ENCODE data around the gene LMOD1.

DNA sequence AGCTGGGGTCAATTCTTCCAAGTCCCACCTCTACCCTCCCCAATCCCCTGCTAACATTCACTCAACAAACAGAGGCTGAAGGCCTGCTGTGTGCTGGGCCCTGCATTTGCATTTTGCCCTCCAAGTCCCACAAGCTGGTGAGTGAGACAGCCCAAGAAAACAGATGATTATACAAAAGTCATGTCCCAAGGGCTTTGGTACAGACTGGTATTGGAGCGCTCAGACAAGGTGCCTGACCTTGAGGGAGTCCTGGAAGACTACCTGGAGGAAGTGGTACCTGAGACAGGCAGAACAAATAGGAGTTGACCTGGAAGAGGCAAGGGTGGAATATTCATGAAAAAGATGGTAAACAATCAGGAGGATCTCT lies 4.2 kb downstream of the LMOD1 start:
- TF ChIP-seq POLR2A (IDR thresholded peaks at IDR 0.05) = no peak
- TF ChIP-seq, protein P1, sequence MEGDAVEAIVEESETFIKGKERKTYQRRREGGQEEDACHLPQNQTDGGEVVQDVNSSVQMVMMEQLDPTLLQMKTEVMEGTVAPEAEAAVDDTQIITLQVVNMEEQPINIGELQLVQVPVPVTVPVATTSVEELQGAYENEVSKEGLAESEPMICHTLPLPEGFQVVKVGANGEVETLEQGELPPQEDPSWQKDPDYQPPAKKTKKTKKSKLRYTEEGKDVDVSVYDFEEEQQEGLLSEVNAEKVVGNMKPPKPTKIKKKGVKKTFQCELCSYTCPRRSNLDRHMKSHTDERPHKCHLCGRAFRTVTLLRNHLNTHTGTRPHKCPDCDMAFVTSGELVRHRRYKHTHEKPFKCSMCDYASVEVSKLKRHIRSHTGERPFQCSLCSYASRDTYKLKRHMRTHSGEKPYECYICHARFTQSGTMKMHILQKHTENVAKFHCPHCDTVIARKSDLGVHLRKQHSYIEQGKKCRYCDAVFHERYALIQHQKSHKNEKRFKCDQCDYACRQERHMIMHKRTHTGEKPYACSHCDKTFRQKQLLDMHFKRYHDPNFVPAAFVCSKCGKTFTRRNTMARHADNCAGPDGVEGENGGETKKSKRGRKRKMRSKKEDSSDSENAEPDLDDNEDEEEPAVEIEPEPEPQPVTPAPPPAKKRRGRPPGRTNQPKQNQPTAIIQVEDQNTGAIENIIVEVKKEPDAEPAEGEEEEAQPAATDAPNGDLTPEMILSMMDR (IDR thresholded peaks at IDR 0.05) = no peak
